C4-2B (cell line): Measurements from ENCODE around the gene PLCB3.

Source experiments
- H3K27ac ChIP-seq: fragments of 450-650 bp; 2 replicates; pipeline ENCODE4 v1.5.1; 2017
- ZFX ChIP-seq: fragments of 450-650 bp; IDR thresholded peaks from 2 replicates; pipeline ENCODE4 v1.6.1; 2017
- TF ChIP-seq, protein P1 (sequence below): fragments of 450-650 bp; conservative IDR thresholded peaks from 2 replicates; pipeline ENCODE4 v1.5.1; 2017; ENCODE audit warnings: mild to moderate bottlenecking

PLCB3 gene

DNA sequence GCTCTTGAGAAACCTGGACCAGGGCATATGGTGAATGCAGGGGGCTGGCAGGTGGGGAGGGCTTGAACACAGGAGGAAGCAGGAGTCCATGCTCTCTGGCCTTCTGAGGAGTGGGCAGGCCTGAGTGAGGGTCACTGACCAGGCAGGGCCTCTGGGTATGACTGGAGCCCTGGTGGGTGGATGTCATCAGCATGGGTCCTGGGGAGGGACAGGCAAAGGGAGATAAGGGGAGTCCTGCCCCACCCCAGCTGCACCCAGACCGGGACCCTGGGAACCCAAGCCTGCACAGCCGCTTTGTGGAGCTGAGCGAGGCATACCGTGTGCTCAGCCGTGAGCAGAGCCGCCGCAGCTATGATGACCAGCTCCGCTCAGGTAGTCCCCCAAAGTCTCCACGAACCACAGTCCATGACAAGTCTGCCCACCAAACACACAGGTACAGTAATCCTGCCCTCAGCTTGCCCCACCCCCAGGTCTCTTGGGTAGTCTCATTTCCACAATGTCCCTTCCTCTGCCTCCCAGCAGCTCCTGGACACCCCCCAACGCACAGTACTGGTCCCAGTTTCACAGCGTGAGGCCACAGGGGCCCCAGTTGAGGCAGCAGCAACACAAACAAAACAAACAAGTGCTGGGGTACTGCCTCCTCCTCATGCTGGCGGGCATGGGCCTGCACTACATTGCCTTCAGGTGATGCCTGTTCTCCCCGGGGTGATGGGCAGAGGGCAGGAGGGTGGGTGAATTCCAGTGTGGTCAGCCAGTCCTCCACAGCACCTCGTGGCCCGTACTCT, 19.0 kb upstream of the PLCB3 start:
- TF ChIP-seq, protein P1, sequence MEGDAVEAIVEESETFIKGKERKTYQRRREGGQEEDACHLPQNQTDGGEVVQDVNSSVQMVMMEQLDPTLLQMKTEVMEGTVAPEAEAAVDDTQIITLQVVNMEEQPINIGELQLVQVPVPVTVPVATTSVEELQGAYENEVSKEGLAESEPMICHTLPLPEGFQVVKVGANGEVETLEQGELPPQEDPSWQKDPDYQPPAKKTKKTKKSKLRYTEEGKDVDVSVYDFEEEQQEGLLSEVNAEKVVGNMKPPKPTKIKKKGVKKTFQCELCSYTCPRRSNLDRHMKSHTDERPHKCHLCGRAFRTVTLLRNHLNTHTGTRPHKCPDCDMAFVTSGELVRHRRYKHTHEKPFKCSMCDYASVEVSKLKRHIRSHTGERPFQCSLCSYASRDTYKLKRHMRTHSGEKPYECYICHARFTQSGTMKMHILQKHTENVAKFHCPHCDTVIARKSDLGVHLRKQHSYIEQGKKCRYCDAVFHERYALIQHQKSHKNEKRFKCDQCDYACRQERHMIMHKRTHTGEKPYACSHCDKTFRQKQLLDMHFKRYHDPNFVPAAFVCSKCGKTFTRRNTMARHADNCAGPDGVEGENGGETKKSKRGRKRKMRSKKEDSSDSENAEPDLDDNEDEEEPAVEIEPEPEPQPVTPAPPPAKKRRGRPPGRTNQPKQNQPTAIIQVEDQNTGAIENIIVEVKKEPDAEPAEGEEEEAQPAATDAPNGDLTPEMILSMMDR: no peak
- no peak for TF ChIP-seq ZFX
- H3K27ac ChIP-seq: no peak overlapping the region

DNA sequence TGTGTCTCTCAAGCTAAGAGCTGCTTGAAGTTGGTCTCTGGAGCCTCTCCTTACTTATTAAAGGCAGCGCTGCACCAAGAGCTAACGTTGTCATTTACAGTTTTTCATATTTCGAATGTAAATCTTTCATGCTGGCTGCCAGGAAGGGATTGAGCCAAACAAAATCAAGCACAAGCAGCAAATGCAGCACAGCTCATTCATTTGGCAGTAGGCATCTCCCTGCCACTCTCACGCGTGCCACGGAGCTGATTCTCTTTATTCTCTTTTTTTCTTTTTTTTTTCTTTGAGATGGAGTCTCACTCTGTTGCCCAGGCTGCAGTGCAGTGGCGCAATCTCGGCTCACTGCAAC, 18.4 kb upstream of the PLCB3 start:
- TF ChIP-seq ZFX: no peak
- no peak overlapping the region for H3K27ac ChIP-seq

DNA sequence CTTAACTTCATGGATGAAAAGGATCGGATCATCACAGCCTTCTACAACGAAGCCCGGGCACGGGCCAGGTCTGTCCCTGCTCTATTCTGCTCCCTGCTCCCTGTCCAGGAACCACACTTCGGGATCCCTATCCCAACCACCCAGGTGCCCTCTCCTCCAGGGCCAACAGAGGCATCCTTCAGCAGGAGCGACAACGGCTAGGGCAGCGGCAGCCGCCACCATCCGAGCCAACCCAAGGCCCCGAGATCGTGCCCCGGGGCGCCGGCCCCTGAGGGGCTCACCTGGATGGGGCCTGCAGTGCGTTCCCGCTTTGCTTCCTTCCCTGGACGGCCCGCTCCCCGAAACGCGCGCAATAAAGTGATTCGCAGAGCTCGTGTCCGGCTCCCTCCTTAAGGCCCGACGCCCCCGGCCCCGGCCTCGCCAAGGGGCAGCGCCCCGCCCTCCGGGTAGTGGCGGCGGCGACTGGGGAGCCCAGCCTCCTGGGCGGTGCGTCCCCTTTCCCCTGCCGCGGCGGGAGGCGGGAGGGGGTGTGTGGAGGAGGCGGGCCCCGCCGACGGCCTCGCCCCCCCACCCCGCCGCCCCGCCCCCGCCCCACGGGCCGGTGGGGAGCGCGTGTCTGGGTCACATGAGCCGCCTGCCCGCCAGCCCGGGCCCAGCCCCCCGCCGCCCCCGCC, 17.3 kb upstream of the PLCB3 start, which contains the start of gene VEGFB:
Gene VEGFB, plus strand, starts transcription at position 672 of the 674 bp plus-strand sequence. CDS start 250 bp downstream, outside the sequence.
- peak within 1 kb of the TSS; percentile 47 for H3K27ac ChIP-seq
- TF ChIP-seq ZFX: no peak
- TF ChIP-seq, protein P1: no peak

DNA sequence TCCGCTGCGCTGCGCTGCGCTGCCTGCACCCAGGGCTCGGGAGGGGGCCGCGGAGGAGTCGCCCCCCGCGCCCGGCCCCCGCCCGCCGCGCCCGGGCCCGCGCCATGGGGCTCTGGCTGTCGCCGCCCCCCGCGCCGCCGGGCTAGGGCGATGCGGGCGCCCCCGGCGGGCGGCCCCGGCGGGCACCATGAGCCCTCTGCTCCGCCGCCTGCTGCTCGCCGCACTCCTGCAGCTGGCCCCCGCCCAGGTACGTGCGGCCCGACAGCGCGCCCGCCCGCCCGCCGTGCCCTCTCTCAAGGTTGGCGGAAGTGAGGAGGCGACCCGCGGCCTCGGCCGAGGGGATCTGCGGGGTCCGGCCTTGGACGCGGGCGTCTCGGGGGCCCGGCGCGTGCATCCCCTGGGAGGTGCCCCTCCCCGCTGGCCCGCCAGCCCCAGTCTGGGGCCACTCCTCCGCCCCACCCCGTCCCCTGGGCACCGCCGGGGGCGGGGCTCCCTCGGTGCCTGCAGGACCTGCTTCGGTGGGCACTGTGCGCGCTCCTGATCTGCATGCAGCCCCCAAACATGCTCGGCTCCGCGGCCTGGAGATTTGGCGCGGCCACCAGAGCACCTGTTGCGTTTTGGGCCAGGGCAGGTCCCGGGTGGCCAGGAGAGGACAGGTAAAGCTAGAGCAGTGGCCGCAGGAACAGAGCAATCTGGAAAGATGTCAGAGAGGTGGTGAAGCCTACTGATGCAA, 16.5 kb upstream of the PLCB3 start:
- TF ChIP-seq ZFX: no peak
- TF ChIP-seq, protein P1: no peak
- peak overlapping the region; percentile 47 for H3K27ac ChIP-seq

DNA sequence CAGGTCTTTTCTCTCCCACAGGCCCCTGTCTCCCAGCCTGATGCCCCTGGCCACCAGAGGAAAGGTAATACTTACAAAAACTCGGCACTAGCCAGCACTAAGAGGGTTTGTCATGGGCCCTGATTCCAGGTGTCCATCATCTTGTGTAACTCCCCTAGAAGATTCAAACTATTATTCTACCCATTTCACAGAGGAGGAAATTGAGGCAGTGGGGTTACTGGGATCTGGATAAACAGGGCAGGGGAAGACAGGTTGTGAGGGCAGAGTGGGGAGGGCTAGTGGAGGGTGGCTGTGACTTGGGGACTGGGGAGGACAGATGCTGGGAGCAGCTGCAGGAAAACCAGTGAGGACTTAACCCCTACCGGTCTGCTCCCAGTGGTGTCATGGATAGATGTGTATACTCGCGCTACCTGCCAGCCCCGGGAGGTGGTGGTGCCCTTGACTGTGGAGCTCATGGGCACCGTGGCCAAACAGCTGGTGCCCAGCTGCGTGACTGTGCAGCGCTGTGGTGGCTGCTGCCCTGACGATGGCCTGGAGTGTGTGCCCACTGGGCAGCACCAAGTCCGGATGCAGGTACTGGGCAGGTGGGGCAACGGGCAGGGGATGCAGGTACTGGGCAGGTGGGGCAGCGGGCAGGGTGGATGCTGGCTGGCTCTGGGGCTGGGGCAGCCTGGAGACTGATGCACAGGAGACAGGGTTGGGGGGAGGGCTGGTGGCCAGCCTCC, 15.7 kb upstream of the PLCB3 start:
- H3K27ac ChIP-seq: peak overlapping the region; percentile 47
- TF ChIP-seq ZFX: no peak
- TF ChIP-seq, protein P1: no peak

DNA sequence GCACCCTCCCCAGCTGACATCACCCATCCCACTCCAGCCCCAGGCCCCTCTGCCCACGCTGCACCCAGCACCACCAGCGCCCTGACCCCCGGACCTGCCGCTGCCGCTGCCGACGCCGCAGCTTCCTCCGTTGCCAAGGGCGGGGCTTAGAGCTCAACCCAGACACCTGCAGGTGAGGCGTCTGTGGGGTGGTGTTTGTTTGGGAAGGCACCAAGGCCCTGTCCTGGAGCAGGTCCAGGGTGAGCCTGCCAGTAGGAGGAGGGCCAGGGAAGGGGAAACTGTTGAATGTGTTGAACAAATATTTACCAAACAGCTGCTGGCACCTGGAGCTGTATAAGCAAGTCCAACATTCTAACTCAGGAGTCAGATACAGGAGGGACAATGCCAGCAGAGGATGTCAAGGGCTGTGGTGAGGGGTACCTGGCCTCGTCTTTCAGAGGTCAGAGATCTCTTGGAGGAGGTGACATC, 13.8 kb upstream of the PLCB3 start:
- TF ChIP-seq, protein P1: no peak
- no peak for TF ChIP-seq ZFX
- H3K27ac ChIP-seq: peak overlapping the region; percentile 35; the same call in 1 of the 2 replicates

DNA sequence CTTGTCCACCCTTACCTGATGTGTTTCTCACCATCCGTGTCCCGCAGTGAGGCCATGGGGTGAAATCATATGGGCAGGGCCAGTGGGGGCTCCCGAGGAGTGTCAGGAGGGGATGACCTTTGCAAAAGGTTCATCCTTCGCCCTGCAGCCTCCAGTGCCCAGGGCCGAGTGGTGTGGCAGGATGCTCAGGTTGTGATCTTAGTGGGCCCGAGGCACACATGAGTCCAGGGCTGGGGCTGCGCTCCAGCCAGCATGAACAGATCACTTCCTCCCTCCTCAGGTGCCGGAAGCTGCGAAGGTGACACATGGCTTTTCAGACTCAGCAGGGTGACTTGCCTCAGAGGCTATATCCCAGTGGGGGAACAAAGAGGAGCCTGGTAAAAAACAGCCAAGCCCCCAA, 13.3 kb upstream of the PLCB3 start:
- peak overlapping the region; percentile 35; the same call in 1 of the 2 replicates for H3K27ac ChIP-seq
- TF ChIP-seq, protein P1: no peak
- no peak for TF ChIP-seq ZFX
